ENCODE data around the gene NFYA.

- TF ChIP-seq EZH2 (IDR thresholded peaks at IDR 0.05) (no peak), POLR2AphosphoS5 (IDR thresholded peaks at IDR 0.05; ENCODE audit: borderline replicate concordance, low read depth, low read length) (no peak)
Observed at GRCh38 chr6:41037107-41037900, 35.5 kb upstream of the NFYA start.
